HG03460 (cell line): ENCODE measurements around the gene C19orf12.

Source experiments
- ATAC-seq: cut with Tn5 transposase; IDR thresholded peaks from one replicate; pipeline ENCODE4 v1.9.1; 2021; ENCODE audit not compliant: unreplicated experiment

C19orf12 gene

GRCh38 chr19:29714953-29715700, at the start of gene C19orf12:
TSS of gene C19orf12 (minus strand) at chr19:29715261. CDS start at chr19:29708413, 6,848 bp downstream.
- ATAC-seq = peak; percentile 73

- no peak for ATAC-seq
Measured at GRCh38 chr19:29764361-29764760, 49.3 kb upstream of the C19orf12 start.

- ATAC-seq = no peak
Measured at GRCh38 chr19:29763196-29763595, 48.1 kb upstream of the C19orf12 start.

GRCh38 chr19:29761575-29762232, 46.6 kb upstream of the C19orf12 start:
- no peak for ATAC-seq

GRCh38 chr19:29760752-29761502, 45.9 kb upstream of the C19orf12 start:
- no peak for ATAC-seq

- no peak for ATAC-seq
Measured at GRCh38 chr19:29759359-29759758, 44.3 kb upstream of the C19orf12 start.

GRCh38 chr19:29758863-29759262, 43.8 kb upstream of the C19orf12 start:
- ATAC-seq = no peak

- no peak for ATAC-seq
Measured at GRCh38 chr19:29757551-29757950, 42.5 kb upstream of the C19orf12 start.

- no peak for ATAC-seq
Measured at GRCh38 chr19:29753934-29754305, 38.9 kb upstream of the C19orf12 start.

GRCh38 chr19:29753190-29753933, 38.3 kb upstream of the C19orf12 start:
- no peak for ATAC-seq

GRCh38 chr19:29752450-29753025, 37.5 kb upstream of the C19orf12 start:
- no peak for ATAC-seq

GRCh38 chr19:29751932-29752331, 36.9 kb upstream of the C19orf12 start:
- ATAC-seq = no peak

GRCh38 chr19:29750001-29750400, 34.9 kb upstream of the C19orf12 start:
- no peak for ATAC-seq

- ATAC-seq = no peak
Measured at GRCh38 chr19:29748996-29749849, 34.2 kb upstream of the C19orf12 start.

GRCh38 chr19:29745253-29745652, 30.2 kb upstream of the C19orf12 start:
- no peak for ATAC-seq

GRCh38 chr19:29743681-29744080, 28.6 kb upstream of the C19orf12 start:
- no peak for ATAC-seq

- ATAC-seq = no peak
Measured at GRCh38 chr19:29741776-29742175, 26.7 kb upstream of the C19orf12 start.

- no peak for ATAC-seq
Measured at GRCh38 chr19:29741226-29741625, 26.2 kb upstream of the C19orf12 start.

GRCh38 chr19:29737461-29738000, 22.5 kb upstream of the C19orf12 start:
- no peak for ATAC-seq

GRCh38 chr19:29735829-29736228, 20.8 kb upstream of the C19orf12 start:
- ATAC-seq = no peak
